Measurements from ENCODE around the gene LY86.

LY86 gene

GRCh38 chr6:6590530-6590929 is 2.0 kb downstream of the LY86 start:
- H3K9ac ChIP-seq (ENCODE audit: low read length) = no peak overlapping the region
- no peaks in the 10 kb centered on the region for H3K36me3 ChIP-seq (replicated peaks; ENCODE audit: low read depth, low read length)
- TF ChIP-seq CTCF (IDR thresholded peaks at IDR 0.05; ENCODE audit: low read depth, low read length) = no peak
- no peak for TF ChIP-seq EZH2phosphoT487 (IDR thresholded peaks at IDR 0.05; ENCODE audit: low read depth)
- H3K4me3 ChIP-seq (ENCODE audit: low read length) = no peak overlapping the region
- H3K79me2 ChIP-seq (ENCODE audit: low read length) = no peaks in the 10 kb centered on the region
- H3K27ac ChIP-seq (ENCODE audit: low read length) = no peak overlapping the region
- no peak overlapping the region for H2AFZ ChIP-seq (ENCODE audit: low read depth, low read length)
- no peaks in the 10 kb centered on the region for H3K27me3 ChIP-seq (ENCODE audit: low read depth, low read length)
- H3K9me3 ChIP-seq (ENCODE audit: insufficient read depth, low read length) = no peaks in the 10 kb centered on the region
- no peaks in the 10 kb centered on the region for H4K20me1 ChIP-seq (ENCODE audit: insufficient read depth, low read length)
- H3K4me2 ChIP-seq (ENCODE audit: low read length) = no peak overlapping the region
- H3K4me1 ChIP-seq (ENCODE audit: low read length) = peaks cover 46% of the 10 kb centered on the region

- Histone ChIP-seq H4K20me1 (ENCODE audit: insufficient read depth, low read length) (no peaks in the 10 kb centered on the region), H3K27me3 (ENCODE audit: low read depth, low read length) (no peaks in the 10 kb centered on the region), H3K9ac (ENCODE audit: low read length) (peak overlapping the region; percentile 15; the same call in 1 of the 2 replicates), H3K4me1 (ENCODE audit: low read length) (peaks cover 39% of the 10 kb centered on the region), H2AFZ (ENCODE audit: low read depth, low read length) (peak overlapping the region; percentile 72; the same call in 1 of the 2 replicates), H3K4me2 (ENCODE audit: low read length) (peak overlapping the region; percentile 45), H3K9me3 (ENCODE audit: insufficient read depth, low read length) (no peaks in the 10 kb centered on the region), H3K27ac (ENCODE audit: low read length) (peak overlapping the region; percentile 46), H3K36me3 (replicated peaks; ENCODE audit: low read depth, low read length) (no peaks in the 10 kb centered on the region), H3K4me3 (ENCODE audit: low read length) (no peak overlapping the region), H3K79me2 (ENCODE audit: low read length) (no peaks in the 10 kb centered on the region)
- no peak for TF ChIP-seq CTCF (IDR thresholded peaks at IDR 0.05; ENCODE audit: low read depth, low read length)
- TF ChIP-seq EZH2phosphoT487 (IDR thresholded peaks at IDR 0.05; ENCODE audit: low read depth) = no peak
Observed at GRCh38 chr6:6591778-6592465, 3.4 kb downstream of the LY86 start.

- Histone ChIP-seq H3K36me3 (replicated peaks; ENCODE audit: low read depth, low read length) (no peaks in the 10 kb centered on the region), H3K4me2 (ENCODE audit: low read length) (no peak overlapping the region), H3K9ac (ENCODE audit: low read length) (no peak overlapping the region), H4K20me1 (ENCODE audit: insufficient read depth, low read length) (no peaks in the 10 kb centered on the region), H3K27ac (ENCODE audit: low read length) (no peak overlapping the region), H2AFZ (ENCODE audit: low read depth, low read length) (no peak overlapping the region), H3K27me3 (ENCODE audit: low read depth, low read length) (no peaks in the 10 kb centered on the region), H3K4me3 (ENCODE audit: low read length) (no peak overlapping the region), H3K4me1 (ENCODE audit: low read length) (peaks cover 28% of the 10 kb centered on the region), H3K9me3 (ENCODE audit: insufficient read depth, low read length) (no peaks in the 10 kb centered on the region), H3K79me2 (ENCODE audit: low read length) (no peaks in the 10 kb centered on the region)
- TF ChIP-seq EZH2phosphoT487 (IDR thresholded peaks at IDR 0.05; ENCODE audit: low read depth) = no peak
- TF ChIP-seq CTCF (IDR thresholded peaks at IDR 0.05; ENCODE audit: low read depth, low read length) = no peak
Observed at GRCh38 chr6:6592826-6593475, 4.4 kb downstream of the LY86 start.

DNA sequence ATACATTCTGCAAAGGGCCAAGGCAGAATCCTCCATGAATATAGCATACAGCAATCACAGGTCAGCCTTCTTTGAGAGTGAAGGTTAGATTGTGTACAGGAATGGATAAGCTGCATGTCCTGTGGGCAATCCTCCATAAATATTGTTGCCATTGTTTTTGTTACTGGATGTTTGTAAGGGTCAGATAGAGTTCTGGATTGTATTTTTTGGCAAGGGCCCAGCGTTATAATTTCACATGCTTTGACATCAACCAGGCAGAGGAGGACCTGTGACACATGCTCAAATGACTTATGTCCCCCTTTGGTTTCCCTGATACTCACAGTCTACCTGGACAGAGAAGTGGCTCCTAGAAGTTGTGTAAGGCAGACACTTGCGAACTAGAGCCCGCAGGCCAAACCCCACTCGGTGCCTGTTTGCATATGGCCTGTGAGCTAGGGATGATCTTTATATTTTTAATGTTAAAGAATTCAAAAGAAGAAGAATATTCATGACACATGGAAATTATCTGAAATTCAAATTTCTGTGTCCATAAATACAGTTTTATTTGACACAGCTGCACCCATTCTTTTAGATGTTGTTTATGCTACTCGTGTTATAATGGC is 5.4 kb downstream of the LY86 start:
- Histone ChIP-seq H3K36me3 (replicated peaks; ENCODE audit: low read depth, low read length) (no peaks in the 10 kb centered on the region), H4K20me1 (ENCODE audit: insufficient read depth, low read length) (no peaks in the 10 kb centered on the region), H3K9me3 (ENCODE audit: insufficient read depth, low read length) (no peaks in the 10 kb centered on the region), H3K9ac (ENCODE audit: low read length) (no peak overlapping the region), H3K27ac (ENCODE audit: low read length) (no peak overlapping the region), H2AFZ (ENCODE audit: low read depth, low read length) (no peak overlapping the region), H3K4me1 (ENCODE audit: low read length) (peaks cover 18% of the 10 kb centered on the region), H3K4me3 (ENCODE audit: low read length) (no peak overlapping the region), H3K4me2 (ENCODE audit: low read length) (no peak overlapping the region), H3K79me2 (ENCODE audit: low read length) (no peaks in the 10 kb centered on the region), H3K27me3 (ENCODE audit: low read depth, low read length) (no peaks in the 10 kb centered on the region)
- TF ChIP-seq EZH2phosphoT487 (IDR thresholded peaks at IDR 0.05; ENCODE audit: low read depth) = no peak
- TF ChIP-seq CTCF (IDR thresholded peaks at IDR 0.05; ENCODE audit: low read depth, low read length) = no peak
